Ishikawa (cell line): ENCODE measurements around the gene PEA15.

Experiments
- CEBPB ChIP-seq: IDR thresholded peaks from 2 replicates; pipeline ENCODE4 v1.6.1; 2012
- CREB1 ChIP-seq: IDR thresholded peaks from 2 replicates; pipeline ENCODE4 v1.6.1; 2012; ENCODE audit warnings: low read depth
- EGR1 ChIP-seq: IDR thresholded peaks from 2 replicates; pipeline ENCODE4 v1.6.1; 2012
- EP300 ChIP-seq: IDR thresholded peaks from 2 replicates; pipeline ENCODE4 v1.6.1; 2012; ENCODE audit warnings: borderline replicate concordance
- FOXM1 ChIP-seq: IDR thresholded peaks from 2 replicates; pipeline ENCODE4 v1.6.1; 2012; ENCODE audit warnings: low read depth, borderline replicate concordance
- NFIC ChIP-seq: IDR thresholded peaks from 2 replicates; pipeline ENCODE4 v1.6.1; 2012
- RAD21 ChIP-seq: IDR thresholded peaks from 2 replicates; pipeline ENCODE4 v1.6.1; 2012; ENCODE audit warnings: low read depth
- TAF1 ChIP-seq: IDR thresholded peaks from 2 replicates; pipeline ENCODE4 v1.6.1; 2012; ENCODE audit warnings: low read depth, mild to moderate bottlenecking
- TCF12 ChIP-seq: IDR thresholded peaks from 2 replicates; pipeline ENCODE4 v1.6.1; 2012; ENCODE audit warnings: low read depth
- TEAD4 ChIP-seq: IDR thresholded peaks from 2 replicates; pipeline ENCODE4 v1.6.1; 2012
- USF1 ChIP-seq: IDR thresholded peaks from 2 replicates; pipeline ENCODE4 v1.6.1; 2012
- YY1 ChIP-seq: IDR thresholded peaks from 2 replicates; pipeline ENCODE4 v1.6.1; 2012; ENCODE audit warnings: low read depth
- ZBTB7A ChIP-seq: IDR thresholded peaks from 2 replicates; pipeline ENCODE4 v1.6.1; 2012; ENCODE audit warnings: low read depth
- TF ChIP-seq, protein P1 (sequence below): IDR thresholded peaks from 2 replicates; pipeline ENCODE4 v1.6.1; 2012
- TF ChIP-seq, protein P2 (sequence below): IDR thresholded peaks from 2 replicates; pipeline ENCODE4 v1.6.1; 2012; ENCODE audit warnings: low read depth, mild to moderate bottlenecking

Gene PEA15

GRCh38 chr1:160225345-160225744 lies 20.2 kb downstream of the PEA15 start:
- TF ChIP-seq, protein P1, sequence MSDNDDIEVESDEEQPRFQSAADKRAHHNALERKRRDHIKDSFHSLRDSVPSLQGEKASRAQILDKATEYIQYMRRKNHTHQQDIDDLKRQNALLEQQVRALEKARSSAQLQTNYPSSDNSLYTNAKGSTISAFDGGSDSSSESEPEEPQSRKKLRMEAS, result no peak
- TF ChIP-seq TEAD4 (no peak), EP300 (no peak), NFIC (no peak), CREB1 (no peak), TAF1 (no peak), TCF12 (no peak), YY1 (no peak), ZBTB7A (no peak), EGR1 (no peak), CEBPB (no peak), USF1 (no peak), FOXM1 (no peak)
- TF ChIP-seq, protein P2, sequence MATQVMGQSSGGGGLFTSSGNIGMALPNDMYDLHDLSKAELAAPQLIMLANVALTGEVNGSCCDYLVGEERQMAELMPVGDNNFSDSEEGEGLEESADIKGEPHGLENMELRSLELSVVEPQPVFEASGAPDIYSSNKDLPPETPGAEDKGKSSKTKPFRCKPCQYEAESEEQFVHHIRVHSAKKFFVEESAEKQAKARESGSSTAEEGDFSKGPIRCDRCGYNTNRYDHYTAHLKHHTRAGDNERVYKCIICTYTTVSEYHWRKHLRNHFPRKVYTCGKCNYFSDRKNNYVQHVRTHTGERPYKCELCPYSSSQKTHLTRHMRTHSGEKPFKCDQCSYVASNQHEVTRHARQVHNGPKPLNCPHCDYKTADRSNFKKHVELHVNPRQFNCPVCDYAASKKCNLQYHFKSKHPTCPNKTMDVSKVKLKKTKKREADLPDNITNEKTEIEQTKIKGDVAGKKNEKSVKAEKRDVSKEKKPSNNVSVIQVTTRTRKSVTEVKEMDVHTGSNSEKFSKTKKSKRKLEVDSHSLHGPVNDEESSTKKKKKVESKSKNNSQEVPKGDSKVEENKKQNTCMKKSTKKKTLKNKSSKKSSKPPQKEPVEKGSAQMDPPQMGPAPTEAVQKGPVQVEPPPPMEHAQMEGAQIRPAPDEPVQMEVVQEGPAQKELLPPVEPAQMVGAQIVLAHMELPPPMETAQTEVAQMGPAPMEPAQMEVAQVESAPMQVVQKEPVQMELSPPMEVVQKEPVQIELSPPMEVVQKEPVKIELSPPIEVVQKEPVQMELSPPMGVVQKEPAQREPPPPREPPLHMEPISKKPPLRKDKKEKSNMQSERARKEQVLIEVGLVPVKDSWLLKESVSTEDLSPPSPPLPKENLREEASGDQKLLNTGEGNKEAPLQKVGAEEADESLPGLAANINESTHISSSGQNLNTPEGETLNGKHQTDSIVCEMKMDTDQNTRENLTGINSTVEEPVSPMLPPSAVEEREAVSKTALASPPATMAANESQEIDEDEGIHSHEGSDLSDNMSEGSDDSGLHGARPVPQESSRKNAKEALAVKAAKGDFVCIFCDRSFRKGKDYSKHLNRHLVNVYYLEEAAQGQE, result no peak

- TF ChIP-seq RAD21 (no peak), ZBTB7A (no peak), TEAD4 (no peak), CREB1 (no peak), EP300 (no peak), YY1 (no peak), USF1 (no peak), FOXM1 (no peak), TAF1 (no peak), CEBPB (no peak), EGR1 (no peak)
- TF ChIP-seq, protein P2, result no peak
- TF ChIP-seq, protein P1, result no peak
Measured at GRCh38 chr1:160226623-160227022, 21.4 kb downstream of the PEA15 start.

GRCh38 chr1:160227034-160227433 lies 21.9 kb downstream of the PEA15 start:
- TF ChIP-seq, protein P1, result no peak
- no peak for TF ChIP-seq TEAD4
- TF ChIP-seq CEBPB, result no peak
- no peak for TF ChIP-seq RAD21

GRCh38 chr1:160227561-160227960 lies 22.4 kb downstream of the PEA15 start:
- no peak for TF ChIP-seq FOXM1
- no peak for TF ChIP-seq EGR1
- no peak for TF ChIP-seq RAD21
- TF ChIP-seq CREB1, result no peak
- TF ChIP-seq TEAD4, result no peak
- TF ChIP-seq, protein P2, result no peak
- TF ChIP-seq EP300, result no peak
- no peak for TF ChIP-seq TCF12
- TF ChIP-seq, protein P1, result no peak
- TF ChIP-seq ZBTB7A, result no peak
- no peak for TF ChIP-seq CEBPB
- TF ChIP-seq YY1, result no peak
- TF ChIP-seq USF1, result no peak
- TF ChIP-seq NFIC, result no peak
- no peak for TF ChIP-seq TAF1
